Neutrophil (primary cell): ENCODE measurements around the gene TUBB1.
"Not testable (repeated sequence)": the region's sequence is repeated elsewhere in the genome, so short reads cannot be mapped to it uniquely, and the experiment has no call there.

Experiments used
- H3K27ac ChIP-seq: fragments of 200-600 bp; sonication (generic); 2 replicates; pipeline ENCODE4 v1.5.1; 2016; ENCODE audit warnings: mild to moderate bottlenecking, moderate library complexity
- H3K27me3 ChIP-seq: fragments of 200-600 bp; sonication (generic); 2 replicates; pipeline ENCODE4 v1.6.0; 2016; ENCODE audit warnings: mild to moderate bottlenecking
- H3K36me3 ChIP-seq: fragments of 200-600 bp; sonication (generic); 2 replicates; pipeline ENCODE4 v1.5.1; 2017
- H3K4me1 ChIP-seq, 2 experiments: fragments of 200-600 bp in 1 of 2; sonication (generic) in 1 of 2; 1 replicate in 1 of 2; 2 replicates in 1 of 2; pipeline versions ENCODE4 v1.5.1 to v1.6.1; 2013 to 2016; ENCODE audit warnings: low read depth in 1 of 2, low read length in 1 of 2, mild to moderate bottlenecking in 1 of 2, moderate library complexity in 1 of 2; ENCODE audit not compliant: control insufficient read depth in 1 of 2, insufficient read depth in 1 of 2
- H3K4me3 ChIP-seq, 2 experiments: fragments of 200-600 bp in 1 of 2; sonication (generic) in 1 of 2; 1 replicate in 1 of 2; 2 replicates in 1 of 2; pipeline ENCODE4 v1.5.1; 2013 to 2016; ENCODE audit warnings: low read depth in 1 of 2, low read length in 1 of 2, mild to moderate bottlenecking in 1 of 2, moderate library complexity in 1 of 2
- H3K9me3 ChIP-seq: fragments of 200-600 bp; sonication (generic); 2 replicates; pipeline ENCODE4 v1.5.1; 2016
- CTCF ChIP-seq: fragments of 200-600 bp; sonication (generic); IDR thresholded peaks from 2 replicates; pipeline ENCODE4 v1.5.1; 2016; ENCODE audit warnings: antibody characterized with exemption

TUBB1 gene

GRCh38 chr20:58981628-58982364, 37.4 kb upstream of the TUBB1 start:
- Histone ChIP-seq H3K4me3 (peak overlapping the region; percentile 89), H3K27ac (peak overlapping the region; percentile 69), H3K27me3 (no peaks in the 10 kb centered on the region), H3K9me3 (no peaks in the 10 kb centered on the region), H3K36me3 (peaks cover 14% of the 10 kb centered on the region), H3K4me1 (peaks cover 10 to 13% of the 10 kb centered on the region in 2 experiments)
- no peak for TF ChIP-seq CTCF

- TF ChIP-seq CTCF = no peak
- Histone ChIP-seq H3K9me3 (no peaks in the 10 kb centered on the region), H3K4me1 (peaks cover 10 to 13% of the 10 kb centered on the region in 2 experiments), H3K27me3 (no peaks in the 10 kb centered on the region), H3K36me3 (peaks cover 22% of the 10 kb centered on the region), H3K27ac (no peak overlapping the region), H3K4me3 (no peak overlapping the region)
These were observed 36.7 kb upstream of the TUBB1 start for GRCh38 chr20:58982406-58983114.

- Histone ChIP-seq H3K36me3 (peaks cover 27% of the 10 kb centered on the region), H3K4me1 (peaks cover 10 to 13% of the 10 kb centered on the region in 2 experiments)
- H3K27ac ChIP-seq, H3K9me3 ChIP-seq, H3K27me3 ChIP-seq, H3K4me3 ChIP-seq: not testable (repeated sequence)
These were observed 36.1 kb upstream of the TUBB1 start for GRCh38 chr20:58983115-58983468.

- H3K4me1 ChIP-seq = peaks cover 10 to 13% of the 10 kb centered on the region in 2 experiments
- H3K9me3 ChIP-seq = no peaks in the 10 kb centered on the region
- peaks cover 43% of the 10 kb centered on the region for H3K36me3 ChIP-seq
- H3K27ac ChIP-seq = no peak overlapping the region
- H3K4me3 ChIP-seq = no peak overlapping the region
- H3K27me3 ChIP-seq = no peaks in the 10 kb centered on the region
- TF ChIP-seq CTCF = no peak
These were observed 34.5 kb upstream of the TUBB1 start for GRCh38 chr20:58984691-58985090.

- Histone ChIP-seq H3K27me3 (no peaks in the 10 kb centered on the region), H3K9me3 (no peaks in the 10 kb centered on the region), H3K4me1 (peaks cover 6 to 10% of the 10 kb centered on the region in 2 experiments), H3K27ac (no peak overlapping the region), H3K36me3 (peaks cover 52% of the 10 kb centered on the region), H3K4me3 (no peak overlapping the region)
- TF ChIP-seq CTCF = no peak
These were observed 33.6 kb upstream of the TUBB1 start for GRCh38 chr20:58985656-58986055.

- peaks cover 59% of the 10 kb centered on the region for H3K36me3 ChIP-seq
- H3K27ac ChIP-seq = no peak overlapping the region
- no peaks in the 10 kb centered on the region for H3K27me3 ChIP-seq
- no peak overlapping the region for H3K4me3 ChIP-seq
- H3K4me1 ChIP-seq = peaks cover 4 to 8% of the 10 kb centered on the region in 2 experiments
- no peak for TF ChIP-seq CTCF
- no peaks in the 10 kb centered on the region for H3K9me3 ChIP-seq
These were observed 32.8 kb upstream of the TUBB1 start for GRCh38 chr20:58986286-58986967.
